Thymus (tissue), 11 donors: ENCODE data around the gene PRSS48. TPM values are rescaled to one million over a fixed set of nuclear protein-coding genes. Genes with fewer than 3 reads are reported as not detected.

Experiments used
- DNase-seq, 9 donors: peaks; one replicate each; pipeline ENCODE4 v3.0.0-alpha.2; 2013; ENCODE audit warnings: low spot score in 9 of 9, low read depth in 6 of 9, missing footprints in 1 of 9
- H3K27ac ChIP-seq, 2 donors: one replicate each; pipeline ENCODE4 v1.5.1; 2013; ENCODE audit warnings: control low read depth in 1 of 2, low read depth in 1 of 2, low read length in 1 of 2, mild to moderate bottlenecking in 1 of 2, moderate library complexity in 1 of 2
- H3K27me3 ChIP-seq, 2 donors: one replicate each; pipeline ENCODE4 v1.5.1; 2013; ENCODE audit warnings: low read length in 1 of 2; ENCODE audit not compliant: control insufficient read depth in 2 of 2, insufficient read depth in 1 of 2
- H3K36me3 ChIP-seq, 2 donors: one replicate each; pipeline ENCODE4 v1.5.1; 2013; ENCODE audit warnings: low read length in 1 of 2, mild to moderate bottlenecking in 1 of 2, moderate library complexity in 1 of 2; ENCODE audit not compliant: control insufficient read depth in 2 of 2, insufficient read depth in 2 of 2
- H3K4me1 ChIP-seq, 2 donors: one replicate each; pipeline ENCODE4 v1.5.1; 2013; ENCODE audit warnings: low read length in 2 of 2; ENCODE audit not compliant: control insufficient read depth in 2 of 2, insufficient read depth in 2 of 2
- H3K4me3 ChIP-seq, 2 donors: one replicate each; pipeline ENCODE4 v1.5.1; 2013; ENCODE audit warnings: low read length in 2 of 2, control low read depth in 1 of 2, mild to moderate bottlenecking in 1 of 2
- H3K9me3 ChIP-seq, 2 donors: one replicate each; pipeline ENCODE4 v1.5.1; 2013; ENCODE audit warnings: low read length in 1 of 2, mild to moderate bottlenecking in 1 of 2; ENCODE audit not compliant: control insufficient read depth in 2 of 2, insufficient read depth in 1 of 2
- WGBS: extraction: QIAGEN DNeasy Blood & Tissue Kit; methylation state at CpG from one replicate; pipeline ENCODE4 v1.1.7; 2013; 5-methylcytosine and 5-hydroxymethylcytosine counted together
- polyA plus RNA-seq: library from polyadenylated mRNA; stranded (reverse); fragments of 200-250 nt; gene quantifications from one replicate; pipeline ENCODE4 v1.2.3, GENCODE V29; 2013
- total RNA-seq: library from RNA; stranded (reverse); fragments of 120-200 nt; gene quantifications from one replicate; pipeline ENCODE4 v1.2.4, GENCODE V29; 2013
- donor health status: healthy.

Gene PRSS48
- total and polyA plus RNA-seq, 2 donors: 0.07 TPM; not detected in 1

DNA sequence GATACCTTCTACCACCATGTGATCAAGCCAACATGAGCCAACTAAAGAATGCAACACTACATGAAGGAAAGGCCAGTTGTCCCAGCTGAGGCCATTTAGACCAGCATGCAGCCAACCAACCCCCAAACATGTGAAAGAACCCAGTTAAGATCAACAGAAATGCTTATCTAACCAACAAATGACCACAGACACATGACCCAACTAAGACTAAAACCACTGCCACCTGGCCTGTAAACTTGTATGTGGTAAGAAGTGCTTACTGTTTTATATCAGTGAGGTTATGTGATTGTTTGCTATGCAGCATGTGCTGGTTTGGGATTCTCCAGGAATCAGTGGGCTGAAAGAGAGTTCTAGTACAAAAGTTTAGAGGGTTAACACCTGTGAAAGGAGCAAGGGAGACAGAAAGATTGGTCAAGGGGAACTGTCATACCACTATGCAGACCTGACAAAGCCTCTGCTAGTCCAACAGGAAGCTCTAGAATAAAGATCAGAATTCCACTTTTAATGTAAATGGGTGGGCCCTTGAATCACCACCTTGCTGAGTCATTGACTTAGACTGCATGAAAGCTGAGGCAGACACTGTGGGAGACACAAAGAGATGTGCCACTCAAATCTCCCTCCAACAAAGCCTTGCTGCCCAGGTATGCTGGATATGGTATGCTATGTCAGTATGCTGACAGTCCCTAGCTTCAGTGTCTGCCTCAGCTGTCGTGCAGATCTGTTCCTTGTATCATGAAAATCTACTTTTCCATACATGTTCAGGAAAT, 54.5 kb downstream of the PRSS48 start:
- Histone ChIP-seq H3K27me3 (peaks cover 8 to 17% of the 10 kb centered on the region in 2 donors), H3K27ac (no peak overlapping the region), H3K36me3 (no peaks in the 10 kb centered on the region), H3K4me1 (no peaks in the 10 kb centered on the region), H3K4me3 (no peak overlapping the region), H3K9me3 (no peaks in the 10 kb centered on the region)
- DNase-seq: no peak
- 94% methylated on average over 1 of the region's 1 CpG for WGBS

DNA sequence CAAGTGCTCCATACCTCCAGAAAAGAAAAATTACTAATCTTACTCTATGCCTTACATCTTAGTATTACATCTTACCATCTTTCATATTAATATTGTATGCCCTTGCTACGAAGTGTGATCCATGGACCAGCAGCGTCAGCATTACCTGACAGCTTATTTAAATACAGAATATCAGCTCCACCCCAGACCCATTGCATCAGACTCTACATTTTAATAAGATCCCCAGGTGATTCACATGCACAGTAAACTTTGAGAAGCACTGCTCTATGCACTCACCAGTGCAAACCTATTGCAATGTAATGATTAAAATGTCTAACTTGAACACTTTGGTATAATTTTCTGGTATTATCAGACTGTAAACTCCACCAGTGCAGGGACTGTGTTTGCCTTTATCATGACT, 62.5 kb downstream of the PRSS48 start:
- no peaks in the 10 kb centered on the region for H3K4me1 ChIP-seq
- H3K9me3 ChIP-seq: no peaks in the 10 kb centered on the region
- no peaks in the 10 kb centered on the region for H3K36me3 ChIP-seq
- H3K27me3 ChIP-seq: no peaks in the 10 kb centered on the region
- no peak overlapping the region for H3K27ac ChIP-seq
- H3K4me3 ChIP-seq: no peak overlapping the region
- DNase-seq: no peak
- WGBS: 99% methylated on average over 2 of the region's 2 CpGs

DNA sequence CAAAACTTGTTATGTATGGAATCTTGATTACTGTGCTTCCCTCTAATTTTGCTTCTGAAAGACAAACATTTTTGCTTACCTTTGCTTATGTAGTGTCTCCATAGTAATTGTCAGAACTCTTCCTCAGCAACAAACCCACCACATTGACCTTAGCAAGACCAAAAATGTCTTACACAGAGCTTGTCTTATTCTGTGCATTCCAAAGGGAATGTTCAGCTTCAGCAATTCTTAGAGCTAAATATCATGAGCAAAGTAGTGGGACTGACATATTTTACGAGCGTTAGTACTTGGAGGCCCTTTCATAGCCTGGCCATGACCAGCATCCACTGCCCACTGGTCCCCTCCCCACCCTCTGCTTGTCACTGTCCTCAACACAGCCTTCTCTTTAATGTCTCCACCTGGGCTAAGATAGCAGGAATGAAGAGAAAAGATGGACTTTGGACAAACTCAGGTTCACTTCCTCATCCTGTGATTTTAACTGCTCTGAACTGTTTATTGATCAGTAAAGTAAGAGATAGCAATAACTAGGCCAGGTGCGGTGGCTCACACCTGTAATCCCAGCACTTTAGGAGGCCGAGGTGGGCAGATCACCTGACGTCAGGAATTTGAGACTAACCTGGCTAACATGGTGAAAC, 63.9 kb downstream of the PRSS48 start:
- no peak overlapping the region for H3K4me3 ChIP-seq
- no peaks in the 10 kb centered on the region for H3K4me1 ChIP-seq
- H3K36me3 ChIP-seq: no peaks in the 10 kb centered on the region
- WGBS: 96% methylated on average over 5 of the region's 5 CpGs
- H3K27me3 ChIP-seq: no peaks in the 10 kb centered on the region
- no peak overlapping the region for H3K27ac ChIP-seq
- no peak for DNase-seq
- no peaks in the 10 kb centered on the region for H3K9me3 ChIP-seq

Other genes with a start within 250 kb of the PRSS48 start
- 5,602 TPM for gene RPS3A, start 177.5 kb upstream of the PRSS48 start, total RNA-seq
- gene RPS3A, start 177.5 kb upstream of the PRSS48 start, polyA plus RNA-seq: 6,423 TPM
- gene SH3D19, start 48.4 kb downstream of the PRSS48 start, total RNA-seq: 4.6 TPM
- gene SH3D19, start 48.4 kb downstream of the PRSS48 start, polyA plus RNA-seq: 8.4 TPM
- gene FHIP1A, start 132.0 kb downstream of the PRSS48 start, total RNA-seq: 3.6 TPM
- gene FHIP1A, start 132.0 kb downstream of the PRSS48 start, polyA plus RNA-seq: 0.62 TPM